ENCODE data around the gene NOSTRIN.

NOSTRIN gene

GRCh38 chr2:168889635-168890005, 87.2 kb downstream of the NOSTRIN start:
- no peak for DNase-seq

DNA sequence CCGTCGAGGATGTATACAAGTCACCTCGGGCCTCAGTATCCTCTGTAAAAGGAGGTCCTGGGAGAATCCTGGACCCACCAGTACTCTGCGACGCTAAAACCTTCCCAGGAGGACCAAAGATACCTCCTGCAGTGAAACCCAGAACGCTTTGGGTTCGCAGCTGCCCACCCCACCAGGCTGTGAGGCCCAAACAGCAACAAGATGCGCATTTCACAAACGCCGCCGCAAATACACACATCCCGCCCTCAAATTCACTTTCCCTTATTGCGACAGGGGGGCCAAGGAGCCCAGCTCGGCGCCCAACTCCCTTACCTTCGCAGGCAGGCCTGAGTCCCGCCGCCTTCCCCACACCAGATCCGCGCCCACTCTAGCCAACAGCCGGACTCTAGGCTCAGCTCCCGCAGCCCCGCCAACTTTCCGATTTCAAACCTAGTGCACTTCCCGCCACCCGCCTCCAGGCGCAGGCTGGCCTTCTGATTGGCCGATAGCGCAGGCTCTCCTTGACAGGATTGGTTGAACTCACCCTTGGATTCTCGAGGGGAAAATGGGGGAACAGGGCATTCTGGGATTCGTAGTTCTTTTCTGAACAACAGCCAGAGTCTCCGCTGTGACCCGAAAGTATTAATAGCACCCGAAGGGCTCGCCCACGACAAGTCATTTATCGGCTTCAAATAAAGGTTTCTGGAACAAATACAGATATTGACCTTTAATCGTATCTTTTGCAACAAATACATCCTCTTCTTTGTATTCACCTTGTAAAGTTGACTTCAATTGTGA, 87.8 kb downstream of the NOSTRIN start, which contains the start of gene SPC25:
SPC25 (minus strand) TSS at position 425 of the 777 bp plus-strand sequence. CDS start 911 bp downstream, outside the sequence.
- DNase-seq, result peak; percentile 81 to 93

GRCh38 chr2:168892327-168892726, 89.9 kb downstream of the NOSTRIN start:
- no peak for DNase-seq

DNA sequence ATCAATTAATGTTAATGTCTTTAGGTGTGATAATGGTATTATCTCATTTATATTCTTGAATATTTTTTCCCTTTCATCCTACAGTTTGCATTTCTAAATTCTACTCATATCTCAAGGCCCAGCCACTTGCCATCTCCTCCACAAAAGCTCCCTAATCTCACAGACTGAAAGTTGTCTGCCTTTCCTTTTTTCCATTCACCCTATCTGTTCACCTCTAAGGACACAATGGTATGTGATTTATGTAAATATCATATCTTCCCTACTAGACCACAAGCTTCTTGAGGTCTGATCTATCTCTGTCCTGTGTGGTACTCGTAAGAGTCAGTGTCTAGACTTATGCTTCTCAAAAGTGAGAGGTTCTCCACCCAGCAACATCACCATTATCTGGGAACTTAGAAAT, 91.7 kb downstream of the NOSTRIN start:
- DNase-seq, result no peak

DNA sequence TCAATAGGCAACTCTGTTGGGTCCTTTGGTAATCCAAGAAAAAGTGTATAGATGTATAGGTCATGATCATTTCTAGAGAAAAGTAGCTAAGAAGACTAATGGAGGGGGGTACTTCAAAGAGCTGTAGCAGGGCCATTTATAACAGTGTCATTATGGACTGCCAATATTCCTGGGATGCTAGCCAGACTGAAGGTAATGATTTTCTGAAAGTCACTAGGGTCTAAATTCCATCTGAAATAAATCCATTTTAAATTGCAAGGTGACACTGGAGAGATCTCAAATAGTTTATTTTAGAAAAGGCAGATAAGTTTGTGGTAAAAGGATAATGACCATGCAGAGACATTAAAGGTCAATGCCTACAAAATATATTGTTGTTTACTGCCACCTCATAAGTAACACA, 92.3 kb downstream of the NOSTRIN start:
- no peak for DNase-seq

DNA sequence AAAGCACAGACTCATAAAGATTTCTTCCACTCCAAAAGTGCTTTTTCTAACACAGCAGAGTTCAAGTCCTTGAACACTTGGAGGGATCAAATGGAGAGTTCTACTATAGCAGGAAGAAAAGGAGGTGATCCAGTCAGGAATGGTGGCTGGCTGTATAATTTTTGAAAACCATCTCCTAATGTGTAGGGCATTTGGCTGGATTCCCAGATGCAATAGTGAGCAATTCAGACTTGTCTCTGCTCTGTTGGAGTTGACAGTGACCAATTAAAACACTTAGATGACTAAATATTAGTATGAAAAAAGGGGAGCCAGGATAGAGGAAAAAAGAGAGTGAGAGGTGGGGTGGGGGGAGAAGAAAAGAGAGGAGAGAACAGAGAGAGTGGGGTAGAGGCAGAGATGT, 93.3 kb downstream of the NOSTRIN start:
- DNase-seq, result no peak

- DNase-seq, result no peak
These were observed 94.3 kb downstream of the NOSTRIN start for GRCh38 chr2:168896783-168897182.

GRCh38 chr2:168897449-168897848, 95.0 kb downstream of the NOSTRIN start:
- no peak for DNase-seq

DNA sequence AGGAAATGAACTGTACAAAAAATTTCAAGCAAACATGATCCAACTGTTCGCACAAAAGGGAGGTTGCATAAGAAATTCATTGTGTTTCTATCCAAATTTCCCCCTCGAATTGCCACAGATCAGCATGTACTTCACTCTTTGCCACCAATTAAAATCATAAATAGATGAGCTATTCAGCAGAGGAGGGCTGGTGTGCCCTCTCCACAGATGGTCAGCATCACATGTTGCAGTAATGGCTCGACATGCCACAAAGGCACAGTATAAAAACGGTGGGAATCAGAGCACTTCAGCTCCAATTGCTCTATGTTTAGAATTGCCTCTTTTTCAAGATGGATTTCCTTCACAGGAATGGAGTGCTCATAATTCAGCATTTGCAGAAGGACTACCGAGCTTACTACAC, 98.6 kb downstream of the NOSTRIN start, which contains the start of gene G6PC2:
G6PC2 (plus strand) TSS at position 289 of the 400 bp plus-strand sequence; CDS start at position 330, 41 bp downstream.
- DNase-seq, result no peak

DNA sequence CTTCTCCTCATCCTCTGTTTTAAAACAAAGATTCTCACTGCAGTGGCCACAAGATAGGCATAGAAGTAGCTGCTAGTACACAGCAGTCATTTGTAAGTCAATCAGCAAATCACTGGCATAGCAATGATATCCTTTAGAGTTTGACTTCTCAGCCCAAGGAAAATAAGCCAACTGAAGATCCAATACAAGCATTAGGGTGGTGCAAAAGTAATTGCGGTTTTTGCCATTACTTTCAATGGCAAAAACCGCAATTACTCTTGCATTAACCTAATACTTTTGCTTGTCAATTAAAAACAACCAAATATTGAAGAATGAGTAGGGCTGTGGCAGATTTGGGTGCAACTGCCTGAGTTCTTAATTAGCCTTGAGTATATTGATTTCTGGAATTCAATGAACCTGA, 101.5 kb downstream of the NOSTRIN start:
- DNase-seq, result no peak

DNA sequence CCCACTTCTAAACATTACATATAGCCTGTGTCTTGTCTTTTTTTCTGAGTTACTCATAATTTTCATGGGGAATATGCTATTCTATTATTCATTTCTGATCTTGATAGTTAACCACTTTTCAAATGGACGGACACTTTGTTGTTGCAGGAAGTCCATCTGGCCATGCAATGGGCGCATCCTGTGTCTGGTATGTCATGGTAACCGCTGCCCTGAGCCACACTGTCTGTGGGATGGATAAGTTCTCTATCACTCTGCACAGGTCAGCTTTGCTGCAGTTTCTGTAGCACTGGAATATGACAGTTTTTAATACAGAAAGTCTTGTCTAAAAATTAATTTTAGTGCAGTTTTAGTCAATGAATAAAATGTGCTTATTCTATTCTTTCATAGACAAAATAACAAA, 101.9 kb downstream of the NOSTRIN start:
- DNase-seq, result no peak

DNA sequence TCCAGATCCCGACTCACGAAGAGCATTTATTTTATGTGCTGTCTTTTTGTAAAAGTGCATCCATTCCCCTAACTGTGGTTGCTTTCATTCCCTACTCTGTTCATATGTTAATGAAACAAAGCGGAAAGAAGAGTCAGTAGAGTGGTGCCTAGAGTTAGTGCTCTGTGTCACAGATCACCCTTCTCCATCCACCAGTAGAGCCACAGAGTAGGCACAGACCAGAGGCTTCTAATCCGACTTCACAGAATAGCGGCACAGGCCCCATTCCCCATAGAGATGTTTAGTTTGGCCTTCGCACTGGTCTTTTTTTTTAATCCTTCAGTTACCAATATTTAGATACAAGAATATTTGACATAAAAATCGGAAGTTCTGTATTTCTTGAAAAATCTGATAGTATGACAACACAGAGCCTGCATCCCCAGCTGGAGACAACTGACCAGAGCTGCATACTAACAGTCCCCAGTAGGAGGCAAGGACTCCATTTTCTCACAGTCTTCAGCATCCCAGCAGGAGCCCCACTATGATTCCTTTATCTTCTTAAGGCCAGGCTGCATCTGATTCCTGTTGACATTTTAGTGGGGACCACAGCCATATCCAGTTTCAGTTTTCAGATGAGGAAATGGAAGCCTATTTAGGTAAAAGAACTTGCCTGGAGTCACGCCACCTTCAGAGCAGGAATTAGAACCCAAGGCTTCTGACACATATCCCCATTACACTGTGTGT, 105.7 kb downstream of the NOSTRIN start:
- DNase-seq, result no peak

- DNase-seq, result no peak
These were observed 107.9 kb downstream of the NOSTRIN start for GRCh38 chr2:168910330-168910729.

DNA sequence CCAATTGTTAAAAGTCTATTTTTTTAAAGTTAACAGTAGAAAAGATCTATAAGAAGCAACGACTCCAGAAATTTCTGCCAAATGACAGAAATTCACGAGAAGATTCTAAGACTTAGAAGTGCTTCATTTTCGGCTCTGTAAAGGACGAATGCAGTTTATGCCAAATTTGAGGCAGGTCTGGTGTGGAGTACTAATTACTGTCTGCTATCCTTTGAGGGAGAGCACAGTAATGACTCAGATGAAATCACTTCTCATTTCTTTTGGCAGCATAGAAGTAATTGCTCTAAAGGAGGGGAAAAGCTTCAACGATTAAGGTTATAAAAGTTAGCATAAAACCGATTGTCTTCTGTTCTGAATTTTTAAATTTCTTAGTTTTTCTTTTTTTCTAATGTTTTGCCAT, 110.0 kb downstream of the NOSTRIN start:
- no peak for DNase-seq

DNA sequence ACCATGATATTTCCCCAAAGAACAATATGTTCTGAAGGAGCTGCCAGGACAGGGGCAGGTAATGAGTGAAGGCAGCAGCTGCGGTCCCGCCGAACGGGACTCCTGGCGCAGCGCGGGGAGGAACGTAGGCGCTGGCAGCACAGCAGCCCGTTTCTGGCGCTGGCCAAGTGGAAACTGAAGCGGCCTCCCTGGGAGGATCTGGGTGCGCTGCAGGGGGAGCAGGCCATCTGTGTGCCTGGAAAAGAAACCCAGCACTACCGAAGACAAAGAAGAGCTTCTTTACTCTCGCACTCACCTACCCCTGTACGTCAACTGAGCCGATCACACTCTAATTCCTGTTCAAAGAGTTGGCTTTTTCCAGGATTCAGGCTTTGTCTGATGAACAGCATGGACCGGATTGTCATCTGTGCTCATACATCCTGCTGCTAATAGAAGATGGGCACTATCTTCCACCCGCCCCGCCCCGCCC, 110.5 kb downstream of the NOSTRIN start:
- DNase-seq, result no peak

- no peak for DNase-seq
These were observed 111.1 kb downstream of the NOSTRIN start for GRCh38 chr2:168913495-168913894.

All from SW 1271 (cell line).